ENCODE data around the gene LDAF1.

The LDAF1 gene

GRCh38 chr16:21199607-21200218, 41.2 kb downstream of the LDAF1 start:
- no peak for DNase-seq

GRCh38 chr16:21203155-21203797, 44.8 kb downstream of the LDAF1 start:
- DNase-seq = no peak

DNA sequence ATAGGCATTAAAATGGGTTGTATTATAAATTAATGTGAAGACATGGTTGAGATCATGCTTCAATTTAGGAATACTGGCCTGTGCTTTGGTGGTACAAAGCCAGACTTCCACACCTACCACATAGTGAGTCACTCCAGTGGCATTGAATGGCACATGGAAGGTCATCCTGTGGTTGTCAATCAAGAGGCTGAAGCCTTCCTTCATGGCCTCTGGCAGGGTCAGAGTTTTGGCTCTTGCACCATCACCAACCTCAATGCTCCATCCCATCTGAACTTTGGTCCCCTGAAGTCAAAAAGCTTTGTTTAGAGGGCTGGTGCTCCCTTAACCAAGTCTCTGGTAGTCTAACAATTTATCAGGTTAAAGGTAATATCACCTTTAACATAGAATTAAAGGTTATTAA, 46.8 kb downstream of the LDAF1 start:
- no peak for DNase-seq

GRCh38 chr16:21206550-21206949, 48.1 kb downstream of the LDAF1 start:
- DNase-seq = no peak

GRCh38 chr16:21208446-21209230, 50.2 kb downstream of the LDAF1 start:
- DNase-seq = no peak

- no peak for DNase-seq
Measured at GRCh38 chr16:21211486-21211885, 53.0 kb downstream of the LDAF1 start, which contains the start of gene ZP2. TSS of gene ZP2 (minus strand) at chr16:21211574. CDS start at chr16:21211547, 27 bp downstream.

GRCh38 chr16:21214086-21214485, 55.6 kb downstream of the LDAF1 start:
- DNase-seq = no peak

DNA sequence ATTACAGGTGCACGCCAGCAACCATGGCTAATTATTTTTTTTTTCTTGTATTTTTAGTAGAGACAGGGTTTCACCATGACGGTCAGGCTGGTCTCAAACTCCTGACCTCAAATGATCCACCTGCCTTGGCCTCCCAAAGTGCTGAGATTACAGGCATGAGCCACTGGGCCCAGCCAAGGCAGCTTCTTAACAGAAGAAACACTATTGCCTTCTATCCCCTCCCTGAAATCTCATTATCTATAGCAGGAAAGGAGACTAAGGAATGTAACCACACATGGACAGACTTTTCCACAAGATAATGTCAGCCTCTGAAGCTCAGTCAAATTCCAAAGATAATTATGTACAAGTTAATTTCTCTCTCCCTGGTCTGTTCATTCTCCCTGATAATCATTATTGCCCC, 58.6 kb downstream of the LDAF1 start:
- DNase-seq = no peak

DNA sequence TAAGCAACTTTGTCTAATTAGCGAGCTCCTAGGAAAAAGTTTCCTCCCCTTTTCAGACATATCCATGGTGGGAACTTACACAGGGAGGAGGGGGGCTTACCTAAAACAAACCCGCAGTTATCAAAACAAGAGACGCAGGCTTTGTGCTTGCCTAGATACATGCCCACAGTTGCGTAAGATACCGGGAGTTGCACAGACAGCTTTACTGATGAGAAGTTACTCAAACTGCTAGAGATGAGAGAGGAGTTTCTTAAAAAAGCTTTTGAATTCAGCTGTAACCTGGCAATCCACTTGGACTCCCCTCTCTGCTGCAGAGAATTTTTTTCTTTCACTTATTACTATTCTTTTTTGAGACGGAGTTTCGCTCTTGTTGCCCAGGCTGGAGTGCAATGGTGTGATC, 59.7 kb downstream of the LDAF1 start:
- DNase-seq = no peak

- DNase-seq = no peak
Measured at GRCh38 chr16:21219551-21219950, 61.1 kb downstream of the LDAF1 start.

GRCh38 chr16:21222495-21223337, 64.2 kb downstream of the LDAF1 start:
- DNase-seq = no peak

DNA sequence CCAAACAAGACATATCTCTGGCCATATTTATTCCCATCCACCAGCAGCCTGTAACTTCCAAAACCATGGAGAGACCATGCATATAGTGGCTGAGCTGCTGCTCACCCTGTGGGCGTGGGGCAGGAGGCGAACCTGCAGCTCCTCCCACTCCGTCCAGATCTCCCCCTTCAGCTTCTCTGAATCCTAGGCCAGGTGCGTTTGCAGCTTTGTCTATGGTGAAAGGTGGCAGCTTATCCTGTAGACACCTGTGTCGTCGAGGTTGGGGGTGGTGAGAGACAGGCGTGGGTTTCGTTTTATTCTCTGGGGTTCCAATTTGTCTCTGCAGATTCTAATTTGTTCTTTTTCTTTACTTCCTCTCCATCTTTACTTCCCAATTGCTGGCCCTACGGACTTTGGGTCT, 65.3 kb downstream of the LDAF1 start:
- no peak for DNase-seq

DNA sequence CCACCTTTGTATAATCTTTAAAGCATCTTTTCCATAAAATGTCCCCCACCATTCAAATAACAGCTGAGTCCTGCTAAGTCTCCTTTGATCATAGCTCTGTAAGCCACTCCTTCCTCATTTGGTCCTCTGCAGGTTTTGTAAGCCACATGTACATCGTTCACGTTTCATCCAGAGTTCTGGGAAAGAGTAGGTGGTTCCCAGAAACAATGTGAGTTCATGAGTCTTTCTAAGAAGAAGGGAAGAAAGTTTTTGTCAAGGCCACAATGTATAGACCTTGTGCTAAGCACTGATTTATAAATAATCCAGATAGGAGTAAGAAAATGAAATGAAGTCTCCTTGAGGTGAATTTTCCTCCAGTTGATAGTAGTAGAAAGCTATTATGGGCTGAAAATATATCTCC, 66.3 kb downstream of the LDAF1 start:
- DNase-seq = no peak

- no peak for DNase-seq
Measured at GRCh38 chr16:21226749-21227148, 68.3 kb downstream of the LDAF1 start.

- DNase-seq = no peak
Measured at GRCh38 chr16:21227866-21228265, 69.4 kb downstream of the LDAF1 start.

DNA sequence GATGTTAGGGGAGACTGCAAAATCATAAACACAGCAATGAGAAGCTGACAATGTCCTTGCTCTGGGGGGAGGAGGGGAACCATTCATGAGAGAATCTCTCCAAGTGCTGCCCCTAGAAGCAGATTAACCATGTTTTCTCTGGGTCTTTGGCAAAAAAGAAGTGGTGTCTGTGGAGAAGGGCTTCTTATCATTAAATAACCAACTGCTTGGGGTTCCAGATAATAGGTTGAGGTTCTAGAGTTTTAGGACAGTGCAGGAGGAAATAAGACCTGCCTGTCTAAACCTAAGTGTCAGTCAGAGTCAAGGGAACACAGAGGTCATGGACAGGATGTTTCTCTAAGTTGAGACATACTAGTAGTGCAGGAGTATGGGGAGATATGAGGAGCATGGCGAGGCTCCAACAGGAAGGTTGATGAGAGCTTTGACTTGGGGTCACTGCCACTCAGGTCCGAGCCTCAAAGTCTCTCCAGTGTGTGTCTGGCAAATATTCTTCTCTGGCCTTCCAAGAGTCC, 69.9 kb downstream of the LDAF1 start:
- no peak for DNase-seq

Measured in NCI-H2107 (cell line).